GM12878 (cell line): ENCODE data around the gene PHACTR1.

Experiments used
- FOS ChIP-seq: IDR thresholded peaks from 3 replicates; pipeline ENCODE4 v1.6.1; 2011; ENCODE audit warnings: borderline replicate concordance; ENCODE audit not compliant: insufficient read length; ENCODE audit errors: extremely low read depth
- JUND ChIP-seq: IDR thresholded peaks from 2 replicates; pipeline ENCODE4 v1.6.1; 2012; ENCODE audit warnings: low read depth, mild to moderate bottlenecking, low read length, improper control_type of control experiment, moderate library complexity
- SIN3A ChIP-seq: IDR thresholded peaks from 2 replicates; pipeline ENCODE4 v1.6.1; 2012; ENCODE audit warnings: low read depth, low read length, improper control_type of control experiment
- TF ChIP-seq, protein P1 (sequence below), 3 experiments: IDR thresholded peaks in 2 of 3; conservative IDR thresholded peaks in 1 of 3; 2 replicates each; pipeline ENCODE4 v1.5.1; 2011; ENCODE audit warnings: low read depth in 3 of 3, low read length in 3 of 3, mild to moderate bottlenecking in 3 of 3, control low read depth in 2 of 3, moderate library complexity in 2 of 3, inconsistent platforms in 1 of 3, mixed read lengths in 1 of 3; ENCODE audit not compliant: control insufficient read depth in 2 of 3, insufficient read depth in 1 of 3; ENCODE audit errors: extremely low read depth in 1 of 3
- TF ChIP-seq, protein P2 (sequence below): IDR thresholded peaks from 2 replicates; pipeline ENCODE4 v1.6.1; 2012; ENCODE audit warnings: low read depth, low read length, improper control_type of control experiment

DNA sequence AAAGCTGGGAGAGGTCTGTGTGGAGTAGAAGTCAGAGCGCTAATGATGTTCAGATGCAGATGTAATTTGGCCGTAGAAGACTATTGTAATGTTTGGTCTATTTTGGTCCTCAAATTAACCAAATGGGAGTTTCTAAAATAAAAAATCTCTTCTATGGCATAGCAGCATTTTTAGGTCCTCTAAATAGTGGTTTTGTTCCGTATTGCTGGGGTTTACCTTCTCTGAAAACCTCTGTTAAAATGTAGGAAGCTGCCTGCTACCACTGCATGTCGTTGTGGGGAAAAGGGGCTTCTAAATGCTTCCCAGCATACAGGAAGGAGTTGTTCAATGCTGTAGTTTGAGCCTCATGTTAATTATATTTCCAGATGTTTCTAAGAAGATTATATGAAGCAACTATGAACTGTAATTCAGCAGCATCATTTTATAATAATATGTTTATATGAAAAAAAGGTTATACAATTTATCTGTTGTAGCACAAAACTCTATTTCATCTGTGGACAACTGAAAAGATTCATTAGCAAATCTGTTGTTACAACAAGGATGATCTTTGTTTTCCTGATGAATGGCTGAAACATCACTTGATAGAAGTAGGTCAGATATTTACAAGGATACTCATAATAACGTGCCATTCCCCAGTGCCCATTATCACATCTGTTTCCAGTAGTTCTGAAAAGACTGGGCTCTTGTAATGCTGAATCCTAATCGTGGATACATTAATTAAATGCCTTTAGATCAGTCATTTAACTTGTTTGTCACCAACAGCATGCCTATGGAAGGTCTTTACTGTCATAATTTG, 355.2 kb downstream of the PHACTR1 start:
- TF ChIP-seq SIN3A (no peak), JUND (no peak), FOS (no peak)
- TF ChIP-seq, protein P1, sequence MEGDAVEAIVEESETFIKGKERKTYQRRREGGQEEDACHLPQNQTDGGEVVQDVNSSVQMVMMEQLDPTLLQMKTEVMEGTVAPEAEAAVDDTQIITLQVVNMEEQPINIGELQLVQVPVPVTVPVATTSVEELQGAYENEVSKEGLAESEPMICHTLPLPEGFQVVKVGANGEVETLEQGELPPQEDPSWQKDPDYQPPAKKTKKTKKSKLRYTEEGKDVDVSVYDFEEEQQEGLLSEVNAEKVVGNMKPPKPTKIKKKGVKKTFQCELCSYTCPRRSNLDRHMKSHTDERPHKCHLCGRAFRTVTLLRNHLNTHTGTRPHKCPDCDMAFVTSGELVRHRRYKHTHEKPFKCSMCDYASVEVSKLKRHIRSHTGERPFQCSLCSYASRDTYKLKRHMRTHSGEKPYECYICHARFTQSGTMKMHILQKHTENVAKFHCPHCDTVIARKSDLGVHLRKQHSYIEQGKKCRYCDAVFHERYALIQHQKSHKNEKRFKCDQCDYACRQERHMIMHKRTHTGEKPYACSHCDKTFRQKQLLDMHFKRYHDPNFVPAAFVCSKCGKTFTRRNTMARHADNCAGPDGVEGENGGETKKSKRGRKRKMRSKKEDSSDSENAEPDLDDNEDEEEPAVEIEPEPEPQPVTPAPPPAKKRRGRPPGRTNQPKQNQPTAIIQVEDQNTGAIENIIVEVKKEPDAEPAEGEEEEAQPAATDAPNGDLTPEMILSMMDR (IDR thresholded peaks at IDR 0.05 in 2 of 3, conservative IDR thresholded peaks at IDR 0.05 in 1 of 3; ENCODE audit: control insufficient read depth in 2 of 3, extremely low read depth in 1 of 3, insufficient read depth in 1 of 3, low read depth in 3 of 3, low read length in 3 of 3) = no peak
- TF ChIP-seq, protein P2, sequence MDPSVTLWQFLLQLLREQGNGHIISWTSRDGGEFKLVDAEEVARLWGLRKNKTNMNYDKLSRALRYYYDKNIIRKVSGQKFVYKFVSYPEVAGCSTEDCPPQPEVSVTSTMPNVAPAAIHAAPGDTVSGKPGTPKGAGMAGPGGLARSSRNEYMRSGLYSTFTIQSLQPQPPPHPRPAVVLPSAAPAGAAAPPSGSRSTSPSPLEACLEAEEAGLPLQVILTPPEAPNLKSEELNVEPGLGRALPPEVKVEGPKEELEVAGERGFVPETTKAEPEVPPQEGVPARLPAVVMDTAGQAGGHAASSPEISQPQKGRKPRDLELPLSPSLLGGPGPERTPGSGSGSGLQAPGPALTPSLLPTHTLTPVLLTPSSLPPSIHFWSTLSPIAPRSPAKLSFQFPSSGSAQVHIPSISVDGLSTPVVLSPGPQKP = no peak
